ENCODE measurements around the gene PHF12. TPM values are rescaled to one million over a fixed set of nuclear protein-coding genes. Genes with fewer than 3 reads are reported as not detected.
A peak's percentile ranks its signal among the peaks of the same experiment; 100 is the strongest.

Gene PHF12
- total and polyA plus RNA-seq, 2 of the 13 experiments (the other 11 are each of a cell fraction or from before 2014, with no cell fraction given) = 9.8 to 17.1 TPM

DNA sequence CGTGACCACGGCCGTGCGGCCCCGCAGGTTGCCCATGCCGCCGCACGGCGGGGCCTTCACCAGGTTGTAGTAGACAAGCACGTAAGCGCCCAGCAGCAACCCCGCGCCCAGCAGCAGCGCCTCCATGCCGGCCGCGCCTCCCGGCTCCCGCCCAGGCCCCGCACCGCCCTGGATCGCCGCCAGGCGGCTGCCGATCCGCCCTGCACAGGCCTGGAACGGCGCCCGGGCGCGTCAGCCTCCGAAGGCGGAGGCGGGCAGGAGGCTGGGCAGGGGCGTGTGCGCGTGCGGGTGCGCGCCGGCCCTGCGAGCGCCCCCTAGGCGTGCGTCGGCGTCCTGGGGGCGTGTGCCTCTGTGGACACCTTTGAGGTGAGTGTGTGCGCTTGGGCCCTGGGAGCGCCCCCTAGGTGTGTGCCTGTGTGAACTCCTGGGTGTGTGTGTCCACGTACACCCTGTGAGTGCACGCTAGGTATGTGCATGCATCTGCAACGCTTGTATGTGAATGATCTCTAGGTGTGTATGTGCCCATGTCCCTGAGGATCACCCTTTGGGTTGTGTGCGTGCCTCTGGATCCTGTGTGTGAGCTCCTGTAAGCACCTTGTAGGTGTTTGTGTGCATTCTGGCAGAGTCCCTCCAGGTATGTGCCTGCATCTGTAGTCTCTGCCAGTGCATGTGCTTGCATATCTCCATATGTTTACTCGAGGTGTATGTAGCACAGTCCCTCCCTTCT, 48.3 kb downstream of the PHF12 start, which contains the start of gene DHRS13 (continued):
- TF ChIP-seq RBFOX2 (IDR thresholded peaks at IDR 0.05; ENCODE audit: low read depth, low read length) = peak; percentile 82
- TF ChIP-seq, protein P1, sequence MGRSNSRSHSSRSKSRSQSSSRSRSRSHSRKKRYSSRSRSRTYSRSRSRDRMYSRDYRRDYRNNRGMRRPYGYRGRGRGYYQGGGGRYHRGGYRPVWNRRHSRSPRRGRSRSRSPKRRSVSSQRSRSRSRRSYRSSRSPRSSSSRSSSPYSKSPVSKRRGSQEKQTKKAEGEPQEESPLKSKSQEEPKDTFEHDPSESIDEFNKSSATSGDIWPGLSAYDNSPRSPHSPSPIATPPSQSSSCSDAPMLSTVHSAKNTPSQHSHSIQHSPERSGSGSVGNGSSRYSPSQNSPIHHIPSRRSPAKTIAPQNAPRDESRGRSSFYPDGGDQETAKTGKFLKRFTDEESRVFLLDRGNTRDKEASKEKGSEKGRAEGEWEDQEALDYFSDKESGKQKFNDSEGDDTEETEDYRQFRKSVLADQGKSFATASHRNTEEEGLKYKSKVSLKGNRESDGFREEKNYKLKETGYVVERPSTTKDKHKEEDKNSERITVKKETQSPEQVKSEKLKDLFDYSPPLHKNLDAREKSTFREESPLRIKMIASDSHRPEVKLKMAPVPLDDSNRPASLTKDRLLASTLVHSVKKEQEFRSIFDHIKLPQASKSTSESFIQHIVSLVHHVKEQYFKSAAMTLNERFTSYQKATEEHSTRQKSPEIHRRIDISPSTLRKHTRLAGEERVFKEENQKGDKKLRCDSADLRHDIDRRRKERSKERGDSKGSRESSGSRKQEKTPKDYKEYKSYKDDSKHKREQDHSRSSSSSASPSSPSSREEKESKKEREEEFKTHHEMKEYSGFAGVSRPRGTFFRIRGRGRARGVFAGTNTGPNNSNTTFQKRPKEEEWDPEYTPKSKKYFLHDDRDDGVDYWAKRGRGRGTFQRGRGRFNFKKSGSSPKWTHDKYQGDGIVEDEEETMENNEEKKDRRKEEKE (IDR thresholded peaks at IDR 0.05) = no peak
- TF ChIP-seq ZNF841 (CRISPR knock-in tag; IDR thresholded peaks at IDR 0.05; ENCODE audit: borderline replicate concordance) = no peak
- TF ChIP-seq, protein P2, sequence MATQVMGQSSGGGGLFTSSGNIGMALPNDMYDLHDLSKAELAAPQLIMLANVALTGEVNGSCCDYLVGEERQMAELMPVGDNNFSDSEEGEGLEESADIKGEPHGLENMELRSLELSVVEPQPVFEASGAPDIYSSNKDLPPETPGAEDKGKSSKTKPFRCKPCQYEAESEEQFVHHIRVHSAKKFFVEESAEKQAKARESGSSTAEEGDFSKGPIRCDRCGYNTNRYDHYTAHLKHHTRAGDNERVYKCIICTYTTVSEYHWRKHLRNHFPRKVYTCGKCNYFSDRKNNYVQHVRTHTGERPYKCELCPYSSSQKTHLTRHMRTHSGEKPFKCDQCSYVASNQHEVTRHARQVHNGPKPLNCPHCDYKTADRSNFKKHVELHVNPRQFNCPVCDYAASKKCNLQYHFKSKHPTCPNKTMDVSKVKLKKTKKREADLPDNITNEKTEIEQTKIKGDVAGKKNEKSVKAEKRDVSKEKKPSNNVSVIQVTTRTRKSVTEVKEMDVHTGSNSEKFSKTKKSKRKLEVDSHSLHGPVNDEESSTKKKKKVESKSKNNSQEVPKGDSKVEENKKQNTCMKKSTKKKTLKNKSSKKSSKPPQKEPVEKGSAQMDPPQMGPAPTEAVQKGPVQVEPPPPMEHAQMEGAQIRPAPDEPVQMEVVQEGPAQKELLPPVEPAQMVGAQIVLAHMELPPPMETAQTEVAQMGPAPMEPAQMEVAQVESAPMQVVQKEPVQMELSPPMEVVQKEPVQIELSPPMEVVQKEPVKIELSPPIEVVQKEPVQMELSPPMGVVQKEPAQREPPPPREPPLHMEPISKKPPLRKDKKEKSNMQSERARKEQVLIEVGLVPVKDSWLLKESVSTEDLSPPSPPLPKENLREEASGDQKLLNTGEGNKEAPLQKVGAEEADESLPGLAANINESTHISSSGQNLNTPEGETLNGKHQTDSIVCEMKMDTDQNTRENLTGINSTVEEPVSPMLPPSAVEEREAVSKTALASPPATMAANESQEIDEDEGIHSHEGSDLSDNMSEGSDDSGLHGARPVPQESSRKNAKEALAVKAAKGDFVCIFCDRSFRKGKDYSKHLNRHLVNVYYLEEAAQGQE (IDR thresholded peaks at IDR 0.05; ENCODE audit: borderline replicate concordance in 1 of 2, low read depth in 1 of 2, low read length in 2 of 2) = peak in 1 of 2 experiments; percentile 70; a peak in 3 of 4 replicates
- peak; percentile 58; the same call in 1 of the 2 replicates for TF ChIP-seq ZNF546 (CRISPR knock-in tag; conservative IDR thresholded peaks at IDR 0.05)
- TF ChIP-seq ZNF20 (CRISPR knock-in tag; IDR thresholded peaks at IDR 0.05) = no peak
- TF ChIP-seq, protein P3, sequence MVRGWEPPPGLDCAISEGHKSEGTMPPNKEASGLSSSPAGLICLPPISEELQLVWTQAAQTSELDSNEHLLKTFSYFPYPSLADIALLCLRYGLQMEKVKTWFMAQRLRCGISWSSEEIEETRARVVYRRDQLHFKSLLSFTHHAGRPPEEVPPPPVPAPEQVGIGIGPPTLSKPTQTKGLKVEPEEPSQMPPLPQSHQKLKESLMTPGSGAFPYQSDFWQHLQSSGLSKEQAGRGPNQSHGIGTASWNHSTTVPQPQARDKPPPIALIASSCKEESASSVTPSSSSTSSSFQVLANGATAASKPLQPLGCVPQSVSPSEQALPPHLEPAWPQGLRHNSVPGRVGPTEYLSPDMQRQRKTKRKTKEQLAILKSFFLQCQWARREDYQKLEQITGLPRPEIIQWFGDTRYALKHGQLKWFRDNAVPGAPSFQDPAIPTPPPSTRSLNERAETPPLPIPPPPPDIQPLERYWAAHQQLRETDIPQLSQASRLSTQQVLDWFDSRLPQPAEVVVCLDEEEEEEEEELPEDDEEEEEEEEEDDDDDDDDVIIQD (CRISPR knock-in tag; IDR thresholded peaks at IDR 0.05; ENCODE audit: low read depth) = peak; percentile 53; the same call in 1 of the 2 replicates
- no peak for TF ChIP-seq ZNF605 (CRISPR knock-in tag; IDR thresholded peaks at IDR 0.05)
- TF ChIP-seq, protein P4, sequence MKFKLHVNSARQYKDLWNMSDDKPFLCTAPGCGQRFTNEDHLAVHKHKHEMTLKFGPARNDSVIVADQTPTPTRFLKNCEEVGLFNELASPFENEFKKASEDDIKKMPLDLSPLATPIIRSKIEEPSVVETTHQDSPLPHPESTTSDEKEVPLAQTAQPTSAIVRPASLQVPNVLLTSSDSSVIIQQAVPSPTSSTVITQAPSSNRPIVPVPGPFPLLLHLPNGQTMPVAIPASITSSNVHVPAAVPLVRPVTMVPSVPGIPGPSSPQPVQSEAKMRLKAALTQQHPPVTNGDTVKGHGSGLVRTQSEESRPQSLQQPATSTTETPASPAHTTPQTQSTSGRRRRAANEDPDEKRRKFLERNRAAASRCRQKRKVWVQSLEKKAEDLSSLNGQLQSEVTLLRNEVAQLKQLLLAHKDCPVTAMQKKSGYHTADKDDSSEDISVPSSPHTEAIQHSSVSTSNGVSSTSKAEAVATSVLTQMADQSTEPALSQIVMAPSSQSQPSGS (CRISPR knock-in tag; IDR thresholded peaks at IDR 0.05) = peak; percentile 64
- TF ChIP-seq ZFP36L1 (CRISPR knock-in tag; IDR thresholded peaks at IDR 0.05) = no peak
- TF ChIP-seq KDM3A (CRISPR knock-in tag; IDR thresholded peaks at IDR 0.05; ENCODE audit: low read depth) = no peak
- TF ChIP-seq, protein P5, sequence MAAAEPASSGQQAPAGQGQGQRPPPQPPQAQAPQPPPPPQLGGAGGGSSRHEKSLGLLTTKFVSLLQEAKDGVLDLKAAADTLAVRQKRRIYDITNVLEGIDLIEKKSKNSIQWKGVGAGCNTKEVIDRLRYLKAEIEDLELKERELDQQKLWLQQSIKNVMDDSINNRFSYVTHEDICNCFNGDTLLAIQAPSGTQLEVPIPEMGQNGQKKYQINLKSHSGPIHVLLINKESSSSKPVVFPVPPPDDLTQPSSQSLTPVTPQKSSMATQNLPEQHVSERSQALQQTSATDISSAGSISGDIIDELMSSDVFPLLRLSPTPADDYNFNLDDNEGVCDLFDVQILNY (CRISPR knock-in tag; conservative IDR thresholded peaks at IDR 0.05) = no peak; the same call in 1 of the 2 replicates
- TF ChIP-seq, protein P6, sequence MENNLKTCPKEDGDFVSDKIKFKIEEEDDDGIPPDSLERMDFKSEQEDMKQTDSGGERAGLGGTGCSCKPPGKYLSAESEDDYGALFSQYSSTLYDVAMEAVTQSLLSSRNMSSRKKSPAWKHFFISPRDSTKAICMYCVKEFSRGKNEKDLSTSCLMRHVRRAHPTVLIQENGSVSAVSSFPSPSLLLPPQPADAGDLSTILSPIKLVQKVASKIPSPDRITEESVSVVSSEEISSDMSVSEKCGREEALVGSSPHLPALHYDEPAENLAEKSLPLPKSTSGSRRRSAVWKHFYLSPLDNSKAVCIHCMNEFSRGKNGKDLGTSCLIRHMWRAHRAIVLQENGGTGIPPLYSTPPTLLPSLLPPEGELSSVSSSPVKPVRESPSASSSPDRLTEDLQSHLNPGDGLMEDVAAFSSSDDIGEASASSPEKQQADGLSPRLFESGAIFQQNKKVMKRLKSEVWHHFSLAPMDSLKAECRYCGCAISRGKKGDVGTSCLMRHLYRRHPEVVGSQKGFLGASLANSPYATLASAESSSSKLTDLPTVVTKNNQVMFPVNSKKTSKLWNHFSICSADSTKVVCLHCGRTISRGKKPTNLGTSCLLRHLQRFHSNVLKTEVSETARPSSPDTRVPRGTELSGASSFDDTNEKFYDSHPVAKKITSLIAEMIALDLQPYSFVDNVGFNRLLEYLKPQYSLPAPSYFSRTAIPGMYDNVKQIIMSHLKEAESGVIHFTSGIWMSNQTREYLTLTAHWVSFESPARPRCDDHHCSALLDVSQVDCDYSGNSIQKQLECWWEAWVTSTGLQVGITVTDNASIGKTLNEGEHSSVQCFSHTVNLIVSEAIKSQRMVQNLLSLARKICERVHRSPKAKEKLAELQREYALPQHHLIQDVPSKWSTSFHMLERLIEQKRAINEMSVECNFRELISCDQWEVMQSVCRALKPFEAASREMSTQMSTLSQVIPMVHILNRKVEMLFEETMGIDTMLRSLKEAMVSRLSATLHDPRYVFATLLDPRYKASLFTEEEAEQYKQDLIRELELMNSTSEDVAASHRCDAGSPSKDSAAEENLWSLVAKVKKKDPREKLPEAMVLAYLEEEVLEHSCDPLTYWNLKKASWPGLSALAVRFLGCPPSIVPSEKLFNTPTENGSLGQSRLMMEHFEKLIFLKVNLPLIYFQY (CRISPR knock-in tag; IDR thresholded peaks at IDR 0.05; ENCODE audit: borderline replicate concordance) = peak; percentile 81; the same call in 1 of the 2 replicates
